ENCODE measurements around the gene RHBG. TPM values are rescaled to one million over a fixed set of nuclear protein-coding genes. Genes with fewer than 3 reads are reported as not detected.

RHBG gene
- total RNA-seq, 3 donors from 2014 or later: not detected

DNA sequence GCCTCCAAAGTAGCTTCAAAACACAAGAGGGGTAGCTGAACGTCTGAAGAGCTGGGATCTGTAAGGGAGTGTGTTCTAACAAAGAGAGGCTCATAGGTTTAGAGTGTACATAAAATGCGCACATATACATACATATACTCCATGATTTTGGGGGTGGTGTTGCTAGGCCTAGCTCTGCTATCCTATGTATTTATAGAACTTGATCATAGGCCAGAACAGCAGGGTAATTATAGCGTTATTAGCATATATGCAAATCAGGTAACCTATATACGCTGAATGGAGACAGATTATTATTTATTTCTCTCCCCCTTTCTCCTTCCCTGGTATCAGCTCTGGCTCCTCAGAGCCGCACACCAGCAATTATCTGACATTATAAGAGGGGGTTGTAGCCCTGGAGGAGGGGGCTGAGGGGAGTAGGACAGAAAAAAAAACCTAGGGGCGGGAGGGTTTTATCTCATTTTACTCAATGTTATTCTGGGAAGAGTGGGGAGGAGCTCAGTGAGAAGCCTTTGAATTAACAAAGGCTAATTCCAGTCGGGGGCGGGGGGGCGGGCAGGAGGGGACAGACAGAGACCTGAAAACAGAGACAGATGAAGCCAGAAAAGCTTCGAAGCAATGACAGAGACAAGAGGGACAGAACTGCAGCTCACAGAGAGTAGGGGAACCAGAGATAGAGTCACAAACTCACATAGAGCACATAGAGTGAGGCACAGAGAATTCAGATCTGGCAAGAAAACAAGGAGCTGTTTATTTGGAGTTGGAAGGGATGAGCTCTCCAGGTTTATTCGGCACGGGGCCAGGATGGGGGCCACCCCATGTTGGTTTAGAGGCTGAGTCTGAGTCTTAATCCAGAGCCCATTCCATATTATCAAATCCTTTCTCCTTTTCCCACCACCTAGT, 63.0 kb downstream of the RHBG start:
- TF ChIP-seq, protein P1, sequence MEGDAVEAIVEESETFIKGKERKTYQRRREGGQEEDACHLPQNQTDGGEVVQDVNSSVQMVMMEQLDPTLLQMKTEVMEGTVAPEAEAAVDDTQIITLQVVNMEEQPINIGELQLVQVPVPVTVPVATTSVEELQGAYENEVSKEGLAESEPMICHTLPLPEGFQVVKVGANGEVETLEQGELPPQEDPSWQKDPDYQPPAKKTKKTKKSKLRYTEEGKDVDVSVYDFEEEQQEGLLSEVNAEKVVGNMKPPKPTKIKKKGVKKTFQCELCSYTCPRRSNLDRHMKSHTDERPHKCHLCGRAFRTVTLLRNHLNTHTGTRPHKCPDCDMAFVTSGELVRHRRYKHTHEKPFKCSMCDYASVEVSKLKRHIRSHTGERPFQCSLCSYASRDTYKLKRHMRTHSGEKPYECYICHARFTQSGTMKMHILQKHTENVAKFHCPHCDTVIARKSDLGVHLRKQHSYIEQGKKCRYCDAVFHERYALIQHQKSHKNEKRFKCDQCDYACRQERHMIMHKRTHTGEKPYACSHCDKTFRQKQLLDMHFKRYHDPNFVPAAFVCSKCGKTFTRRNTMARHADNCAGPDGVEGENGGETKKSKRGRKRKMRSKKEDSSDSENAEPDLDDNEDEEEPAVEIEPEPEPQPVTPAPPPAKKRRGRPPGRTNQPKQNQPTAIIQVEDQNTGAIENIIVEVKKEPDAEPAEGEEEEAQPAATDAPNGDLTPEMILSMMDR (IDR thresholded peaks at IDR 0.05): no peak
- ATAC-seq (no peak), DNase-seq (no peak)
- Histone ChIP-seq H3K36me3 (ENCODE audit: low read depth) (no peaks in the 10 kb centered on the region), H3K4me1 (ENCODE audit: low read depth) (peaks cover 16% of the 10 kb centered on the region), H3K4me3 (no peak overlapping the region), H3K9me3 (no peaks in the 10 kb centered on the region)
- intact Hi-C loops (cut with DNase I, micrococcal nuclease): no loop called here

DNA sequence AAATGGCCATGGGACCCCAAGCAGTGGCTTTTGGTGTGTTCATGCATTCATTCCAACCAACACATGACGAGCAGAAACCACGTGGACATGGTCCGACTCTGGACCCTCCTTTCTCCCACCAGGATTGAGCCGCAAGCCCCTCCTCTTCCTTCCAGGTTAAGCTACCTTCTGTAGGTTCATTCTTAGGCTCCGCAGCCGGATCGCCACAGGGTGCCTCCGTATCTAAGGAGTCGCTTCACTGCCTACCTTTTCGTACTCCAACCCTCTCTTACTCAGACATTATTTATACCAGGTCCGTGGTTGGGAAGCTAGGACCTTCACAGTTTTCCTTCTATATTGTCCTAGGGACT, 63.6 kb downstream of the RHBG start:
- no peaks in the 10 kb centered on the region for H3K36me3 ChIP-seq (ENCODE audit: low read depth)
- TF ChIP-seq, protein P1 (IDR thresholded peaks at IDR 0.05): no peak
- H3K4me1 ChIP-seq (ENCODE audit: low read depth): peaks cover 16% of the 10 kb centered on the region
- no peaks in the 10 kb centered on the region for H3K9me3 ChIP-seq
- H3K4me3 ChIP-seq: no peak overlapping the region
- no peak for ATAC-seq
- DNase-seq: no peak
- intact Hi-C loops (cut with DNase I, micrococcal nuclease): no loop called here

DNA sequence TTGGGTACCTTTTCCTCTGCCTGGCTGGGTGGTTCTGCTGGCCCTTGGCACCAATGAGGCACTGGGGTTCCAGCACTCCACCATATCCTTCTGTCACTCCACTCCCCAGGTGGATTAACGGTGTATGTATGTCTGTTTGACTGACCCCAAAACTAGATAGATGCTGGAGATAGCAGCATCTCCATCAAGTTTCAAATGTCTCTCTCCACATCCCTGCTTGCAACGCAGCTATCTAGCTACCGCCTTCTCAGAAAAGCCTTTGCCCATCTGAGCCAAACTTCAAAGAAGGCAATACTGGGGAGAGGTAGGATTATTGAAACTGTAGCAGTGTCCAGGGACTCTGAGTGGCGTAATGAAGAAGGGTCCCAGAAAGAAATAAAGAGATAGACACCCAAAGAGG, 64.0 kb downstream of the RHBG start:
- no peaks in the 10 kb centered on the region for H3K36me3 ChIP-seq (ENCODE audit: low read depth)

DNA sequence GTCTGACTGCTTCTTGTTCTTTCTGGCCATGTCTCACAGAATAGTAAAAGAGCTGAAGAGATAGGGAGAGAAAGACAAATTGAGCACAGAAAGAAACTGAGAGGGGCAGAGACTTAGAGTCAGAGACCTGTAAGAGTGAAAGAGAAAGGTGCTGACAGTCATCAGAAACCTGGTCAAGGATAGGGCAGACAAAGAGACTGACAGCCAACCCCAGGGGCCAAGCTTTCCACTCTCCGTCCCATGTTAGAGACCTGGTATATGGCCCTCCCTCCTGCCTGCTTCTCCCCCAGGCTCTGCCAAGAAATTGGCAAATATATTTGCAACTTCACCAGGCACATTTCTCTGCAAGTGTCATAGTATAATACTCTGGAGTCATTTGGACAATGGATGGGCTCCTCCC, 64.6 kb downstream of the RHBG start:
- Histone ChIP-seq H3K4me3 (no peak overlapping the region), H3K36me3 (ENCODE audit: low read depth) (no peaks in the 10 kb centered on the region), H3K4me1 (ENCODE audit: low read depth) (peaks cover 16% of the 10 kb centered on the region), H3K9me3 (no peaks in the 10 kb centered on the region)
- TF ChIP-seq, protein P1 (IDR thresholded peaks at IDR 0.05): no peak
- intact Hi-C loops (cut with DNase I, micrococcal nuclease): no loop called here
- ATAC-seq (no peak), DNase-seq (no peak)

More for the DNA sequence above, 64.0 kb downstream of the RHBG start:
- no peaks in the 10 kb centered on the region for H3K9me3 ChIP-seq
- TF ChIP-seq, protein P1 (IDR thresholded peaks at IDR 0.05): no peak
- no peak for DNase-seq
- ATAC-seq: no peak
- intact Hi-C loops (cut with DNase I, micrococcal nuclease): no loop called here
- no peak overlapping the region for H3K4me3 ChIP-seq
- peaks cover 16% of the 10 kb centered on the region for H3K4me1 ChIP-seq (ENCODE audit: low read depth)

Small RNA genes lying within 50 kb of the gene (microRNA-seq; reads per million reads assigned to microRNA genes)
- not detected for gene MIR9-1

Other genes starting within 250 kb of the RHBG start
- 1 to 10 TPM; 2.1 to 7.6 (median 5.5) TPM for gene SEMA4A, start 215.6 kb upstream of the RHBG start, total RNA-seq
- gene SLC25A44, start 175.1 kb upstream of the RHBG start, total RNA-seq: 10 to 100 TPM; 19.8 to 31.1 (median 24.8) TPM
- gene PMF1, start 156.2 kb upstream of the RHBG start, total RNA-seq: 10 to 100 TPM; 38.1 to 46.8 (median 43.6) TPM
- 1 to 10 TPM; 1.4 to 4.6 (median 2.4) TPM for gene BGLAP, start 127.0 kb upstream of the RHBG start, total RNA-seq
- gene PAQR6, start 121.2 kb upstream of the RHBG start, total RNA-seq: 1 to 10 TPM; 1.5 to 6.2 (median 1.9) TPM
- gene SMG5, start 86.4 kb upstream of the RHBG start, total RNA-seq: 10 to 100 TPM; 72.9 to 89.5 (median 81.1) TPM
- gene TMEM79, start 84.9 kb upstream of the RHBG start, total RNA-seq: 1 to 10 TPM; 3.9 to 6.0 (median 4.1) TPM
- gene GLMP, start 73.5 kb upstream of the RHBG start, total RNA-seq: 10 to 100 TPM; 33.0 to 50.1 (median 35.3) TPM
- gene VHLL, start 69.9 kb upstream of the RHBG start, total RNA-seq: not detected
- 100 to 1,000 TPM; 117 to 157 (median 133) TPM for gene CCT3, start 30.9 kb upstream of the RHBG start, total RNA-seq
- under 1 TPM in 1 of 3 donors, not detected in 2; 0.87 TPM for gene TSACC, start 30.7 kb upstream of the RHBG start, total RNA-seq
- 100 to 1,000 TPM in 1 of 3 donors, 10 to 100 TPM in 2; 56.8 to 103 (median 61.9) TPM for gene MEF2D, start 131.6 kb downstream of the RHBG start, total RNA-seq
- 10 to 100 TPM in 1 of 3 donors, 1 to 10 TPM in 2; 3.4 to 15.5 (median 5.7) TPM for gene IQGAP3, start 203.4 kb downstream of the RHBG start, total RNA-seq
- gene TTC24, start 210.5 kb downstream of the RHBG start, total RNA-seq: under 1 TPM; 0.25 to 0.43 (median 0.34) TPM
- 10 to 100 TPM; 70.8 to 94.4 (median 86.5) TPM for gene NAXE, start 222.6 kb downstream of the RHBG start, total RNA-seq
- gene GPATCH4, start 232.3 kb downstream of the RHBG start, total RNA-seq: 10 to 100 TPM; 17.4 to 25.9 (median 21.5) TPM